Measurements from ENCODE around the gene CSRNP3.

GRCh38 chr2:165698444-165698884, 229.0 kb downstream of the CSRNP3 start:
- no peak for TF ChIP-seq POLR2A (IDR thresholded peaks at IDR 0.05)
- TF ChIP-seq CTCF (IDR thresholded peaks at IDR 0.05) = no peak
